NCI-H526 (cell line): ENCODE data around the gene TXNRD1.
"Not testable (repeated sequence)": the region's sequence is repeated elsewhere in the genome, so short reads cannot be mapped to it uniquely, and the experiment has no call there.

Source experiments
- DNase-seq, 2 experiments: peaks; one replicate each; lab custom pipeline; 2025; lab: John Stamatoyannopoulos, UW

The TXNRD1 gene

DNA sequence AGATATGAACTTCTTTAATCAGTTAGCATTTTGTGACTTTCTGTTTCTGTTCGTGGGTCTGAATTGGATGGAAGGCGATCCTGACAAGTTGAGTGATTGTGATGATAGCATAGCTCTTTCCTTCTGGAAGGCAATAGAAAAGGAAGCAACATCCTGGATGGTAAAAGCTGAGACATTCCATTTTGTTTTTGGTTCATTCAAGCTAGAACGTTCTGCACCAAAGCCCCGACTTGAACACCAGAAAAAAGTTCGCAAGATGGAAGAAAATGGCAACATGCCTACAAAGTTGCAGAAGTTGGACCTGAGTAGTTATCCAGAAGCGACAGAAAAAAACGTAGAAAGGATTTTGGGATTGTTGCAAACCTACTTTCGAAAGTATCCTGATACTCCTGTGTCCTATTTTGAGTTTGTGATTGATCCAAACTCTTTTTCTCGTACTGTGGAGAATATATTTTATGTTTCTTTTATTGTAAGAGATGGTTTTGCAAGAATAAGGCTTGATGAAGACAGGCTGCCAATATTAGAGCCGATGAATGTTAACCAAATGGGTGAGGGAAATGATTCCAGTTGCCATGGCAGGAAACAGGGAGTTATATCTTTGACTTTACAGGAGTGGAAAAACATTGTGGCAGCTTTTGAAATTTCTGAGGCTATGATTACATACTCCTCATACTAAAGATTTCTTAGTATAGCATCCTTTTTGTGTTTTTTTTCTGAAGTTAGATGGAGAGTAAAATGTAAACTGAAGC, 88.9 kb downstream of the TXNRD1 start:
- DNase-seq = no peak

- DNase-seq = no peak
Observed at GRCh38 chr12:104305349-104305748, 89.8 kb downstream of the TXNRD1 start.

- no peak for DNase-seq
Observed at GRCh38 chr12:104306376-104306775, 90.8 kb downstream of the TXNRD1 start.

GRCh38 chr12:104306943-104307654, 91.5 kb downstream of the TXNRD1 start:
- DNase-seq = no peak

DNA sequence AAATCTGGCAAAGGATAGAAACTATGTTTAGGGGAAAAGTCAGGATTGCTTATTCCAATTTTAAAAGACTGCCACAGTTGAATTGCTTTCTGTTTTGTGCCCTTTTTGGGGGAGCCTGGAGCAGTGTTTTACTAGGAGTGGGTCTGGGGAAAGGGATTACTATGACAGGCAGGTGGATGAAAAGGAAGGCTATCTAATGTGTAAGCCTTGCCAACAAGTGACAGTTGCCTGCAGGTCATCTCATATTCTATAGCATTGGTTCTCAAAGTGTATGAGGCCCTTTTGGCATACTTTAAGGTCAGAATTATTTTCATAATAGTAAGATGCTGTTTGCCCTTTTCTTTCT, 92.0 kb downstream of the TXNRD1 start:
- DNase-seq = no peak

- DNase-seq = no peak
Observed at GRCh38 chr12:104309446-104309993, 93.9 kb downstream of the TXNRD1 start.

GRCh38 chr12:104310751-104311633, 95.4 kb downstream of the TXNRD1 start:
- no peak for DNase-seq

GRCh38 chr12:104312202-104312601, 96.6 kb downstream of the TXNRD1 start:
- DNase-seq = no peak

DNA sequence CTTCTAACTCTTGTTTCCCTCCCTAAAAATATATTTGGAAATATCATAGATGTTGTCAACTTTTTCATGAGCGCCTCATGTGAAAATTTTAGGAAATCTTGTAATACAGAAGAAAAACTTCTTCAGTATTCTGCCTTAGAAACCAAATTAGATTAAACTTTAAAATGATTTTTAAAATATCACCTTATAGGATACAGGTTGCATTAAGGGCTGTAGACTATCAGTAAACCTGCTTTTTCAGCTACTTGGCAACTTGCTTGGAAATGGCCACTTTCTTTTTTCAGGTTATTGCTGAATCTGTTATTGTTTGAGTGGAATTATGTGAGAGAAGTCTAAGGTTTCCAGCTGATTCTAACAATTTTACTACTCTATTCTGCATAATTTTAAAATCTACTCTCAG, 97.1 kb downstream of the TXNRD1 start:
- no peak for DNase-seq

GRCh38 chr12:104313568-104314241, 98.1 kb downstream of the TXNRD1 start:
- DNase-seq = no peak

DNA sequence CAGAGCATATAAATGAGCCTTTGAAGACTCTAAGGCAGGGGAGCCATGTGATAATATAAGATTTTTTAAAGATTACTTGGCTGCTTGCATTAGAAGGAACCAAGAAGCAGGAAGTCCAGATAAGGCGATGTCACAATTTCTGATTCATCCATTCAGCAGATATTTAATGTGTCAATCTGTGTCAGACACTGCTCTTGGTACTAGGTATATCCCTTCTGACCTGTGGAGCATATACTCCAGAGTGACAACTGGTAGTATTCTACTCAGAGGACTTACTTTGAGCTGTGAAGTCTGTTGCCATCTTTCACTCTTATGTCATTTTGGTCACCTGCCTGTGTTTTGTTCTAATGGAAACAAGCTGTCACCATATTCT, 98.6 kb downstream of the TXNRD1 start:
- no peak for DNase-seq

- DNase-seq = no peak
Observed at GRCh38 chr12:104315326-104316224, 100.0 kb downstream of the TXNRD1 start.

- no peak for DNase-seq
Observed at GRCh38 chr12:104316936-104317335, 101.4 kb downstream of the TXNRD1 start.

DNA sequence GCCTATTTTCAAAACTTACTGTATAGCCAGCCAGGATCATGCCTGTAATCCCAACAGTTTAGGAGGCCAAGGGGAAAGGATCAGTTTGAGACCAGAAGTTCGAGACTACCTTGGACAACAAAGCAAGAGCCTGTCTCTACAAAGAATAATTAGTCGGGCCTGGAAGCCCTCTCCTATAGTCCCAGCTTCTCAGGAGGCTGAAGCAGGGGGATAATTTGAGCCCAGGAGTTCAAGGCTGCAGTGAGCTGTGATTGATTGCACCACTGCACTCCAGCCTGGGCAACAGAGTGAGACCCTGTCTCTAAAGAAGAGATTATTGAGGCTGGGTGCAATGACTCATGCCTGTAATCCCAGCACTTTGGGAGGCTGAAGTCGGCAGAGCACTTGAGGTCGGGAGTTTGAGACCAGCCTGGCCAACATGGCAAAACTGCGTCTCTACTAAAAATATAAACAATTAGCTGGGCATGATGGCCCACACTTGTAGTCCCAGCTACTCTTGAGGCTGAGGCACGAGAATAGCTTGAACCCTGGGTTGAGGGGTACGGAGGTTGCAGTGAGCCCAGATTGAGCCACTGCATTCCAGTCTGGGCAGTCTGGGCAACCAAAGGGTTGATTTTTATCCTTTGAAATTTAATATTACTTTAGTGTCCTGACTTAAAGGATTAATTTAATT, 102.1 kb downstream of the TXNRD1 start:
- no peak for DNase-seq

GRCh38 chr12:104319028-104319427, 103.4 kb downstream of the TXNRD1 start:
- no peak for DNase-seq

- no peak for DNase-seq
Observed at GRCh38 chr12:104319918-104320626, 104.5 kb downstream of the TXNRD1 start.

- DNase-seq = no peak
Observed at GRCh38 chr12:104320627-104321024, 105.0 kb downstream of the TXNRD1 start.

- DNase-seq = no peak
Observed at GRCh38 chr12:104321949-104322348, 106.4 kb downstream of the TXNRD1 start.

GRCh38 chr12:104322533-104322932, 107.0 kb downstream of the TXNRD1 start:
- DNase-seq = not testable (repeated sequence)

DNA sequence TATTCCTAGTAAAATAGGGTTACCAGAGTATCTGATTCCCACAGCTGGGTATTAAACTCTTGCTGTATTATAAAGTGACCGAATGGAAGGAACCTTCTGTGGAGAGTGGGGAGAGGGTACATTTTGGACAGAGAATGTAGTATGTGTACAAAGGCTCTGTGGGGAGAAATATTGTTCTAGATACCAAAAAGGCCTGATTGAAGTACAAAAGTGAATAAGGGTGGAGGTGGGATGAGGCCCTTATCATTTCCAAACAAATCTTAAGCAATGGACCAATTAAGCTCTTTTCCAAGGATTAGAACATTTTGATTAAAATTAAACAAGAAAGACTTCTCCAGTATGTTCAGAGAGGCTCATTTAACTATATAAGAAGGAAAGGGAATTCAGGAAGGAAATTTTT, 108.3 kb downstream of the TXNRD1 start:
- no peak for DNase-seq
